GM21515 (cell line): ENCODE data around the gene CCDC186.
"Not testable (repeated sequence)": the region's sequence is repeated elsewhere in the genome, so short reads cannot be mapped to it uniquely, and the experiment has no call there.

ENCODE experiments used
- ATAC-seq: cut with Tn5 transposase; IDR thresholded peaks from one replicate; pipeline ENCODE4 v1.9.1; 2021; ENCODE audit not compliant: unreplicated experiment

The CCDC186 gene

DNA sequence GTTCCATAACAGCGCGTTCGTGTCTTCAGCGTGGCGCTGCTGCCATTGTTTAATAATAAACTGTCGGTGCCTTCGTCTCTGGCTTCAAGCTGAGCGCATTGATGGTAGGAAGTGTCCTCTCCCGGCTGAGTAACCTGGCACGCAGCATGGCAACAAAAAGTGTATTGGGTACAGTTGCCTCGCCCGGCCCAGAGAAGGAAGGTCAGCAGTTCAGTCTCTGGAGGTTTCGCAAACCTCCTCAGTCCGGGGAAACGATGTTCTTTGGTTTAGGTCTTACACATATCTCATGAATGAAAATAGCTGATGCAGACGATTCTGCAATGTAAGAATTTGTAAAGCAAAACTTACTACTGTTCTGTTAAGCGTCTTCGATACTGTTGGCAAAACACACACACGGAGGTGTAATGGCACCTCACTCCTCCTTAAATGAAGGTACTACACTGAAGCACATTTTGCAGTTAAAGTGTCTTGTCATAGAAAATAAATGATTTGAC lies 739 bp upstream of the CCDC186 start:
- no peak for ATAC-seq

DNA sequence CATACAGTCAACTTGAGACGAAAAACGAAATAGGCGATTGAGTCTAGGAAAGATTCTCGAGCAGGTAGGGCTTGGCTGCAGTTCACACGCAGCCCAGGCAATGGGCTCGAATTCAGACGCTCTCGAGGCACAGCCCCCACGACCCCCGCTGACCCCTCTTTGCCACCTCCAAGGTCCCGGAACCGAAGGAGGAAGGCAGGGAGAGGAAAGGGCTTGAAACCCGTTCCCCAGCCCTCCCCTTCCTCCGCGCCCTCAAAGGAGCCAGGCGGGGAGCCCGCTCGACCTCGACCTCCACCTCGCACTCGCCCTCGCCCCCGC lies 441 bp downstream of the CCDC186 start:
- peak; percentile 0 for ATAC-seq

- ATAC-seq, result no peak
Observed at GRCh38 chr10:114172776-114173602, 1.0 kb downstream of the CCDC186 start.

DNA sequence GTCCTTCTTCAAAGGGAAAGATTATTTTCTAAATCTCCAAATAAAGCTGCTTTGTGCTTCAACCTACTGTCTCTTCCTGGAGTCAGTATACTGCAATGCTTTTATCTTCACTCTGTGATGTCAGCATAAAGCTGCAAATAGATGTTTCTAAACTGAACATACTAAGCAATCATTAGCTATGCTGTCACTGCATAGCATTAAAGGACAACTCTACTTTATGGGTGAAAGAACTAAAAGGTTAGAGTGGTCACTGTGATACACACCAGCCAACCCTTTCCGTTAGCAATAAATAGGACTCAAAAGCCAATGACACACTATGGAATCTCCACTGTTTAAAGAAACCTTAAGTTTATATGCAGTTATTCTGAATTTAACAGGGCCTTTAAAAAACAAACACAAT lies 1.8 kb downstream of the CCDC186 start:
- no peak for ATAC-seq

DNA sequence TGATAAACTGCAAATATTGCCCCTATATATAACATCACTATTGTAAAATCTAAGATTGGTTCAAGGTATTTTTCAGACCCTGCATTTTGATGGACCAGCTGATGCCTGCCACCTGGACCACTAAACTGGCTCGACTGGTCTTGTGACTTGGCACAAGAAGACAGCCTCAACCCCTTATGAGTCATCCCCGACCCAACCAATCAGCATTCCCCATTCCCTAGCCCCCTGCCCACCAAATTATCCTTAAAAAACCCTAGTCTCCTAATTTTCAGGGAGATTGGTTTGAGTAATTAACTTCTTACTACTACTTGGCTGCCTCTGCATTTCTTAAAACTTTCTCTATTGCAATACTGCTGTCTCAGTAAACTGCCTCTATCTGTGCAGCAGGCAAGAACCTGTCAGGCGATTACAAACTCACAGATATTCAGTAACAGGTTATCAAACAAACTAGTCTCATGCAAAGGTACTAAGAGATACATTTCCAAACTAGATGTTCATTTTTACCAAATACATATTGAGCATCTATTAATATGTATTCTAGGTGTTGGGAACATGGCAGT lies 5.5 kb downstream of the CCDC186 start:
- ATAC-seq, result no peak

DNA sequence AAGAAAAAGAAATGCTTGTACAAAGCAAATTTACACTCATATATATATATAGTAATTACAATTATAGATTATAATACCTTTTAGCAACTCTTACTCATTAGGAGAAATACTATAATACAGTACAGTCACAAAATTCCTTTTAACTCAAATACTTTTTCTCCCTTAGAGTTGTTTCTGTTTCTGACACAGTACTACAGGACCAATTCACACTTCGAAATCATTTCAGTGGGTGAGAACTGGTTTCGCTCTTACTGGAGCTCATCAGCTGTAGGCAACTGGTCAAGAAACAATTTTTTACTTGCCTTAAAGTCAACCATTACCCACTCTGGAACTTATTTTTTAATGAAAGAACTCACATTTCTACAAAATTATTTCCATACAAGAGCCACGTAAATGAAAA lies 6.0 kb downstream of the CCDC186 start:
- no peak for ATAC-seq

DNA sequence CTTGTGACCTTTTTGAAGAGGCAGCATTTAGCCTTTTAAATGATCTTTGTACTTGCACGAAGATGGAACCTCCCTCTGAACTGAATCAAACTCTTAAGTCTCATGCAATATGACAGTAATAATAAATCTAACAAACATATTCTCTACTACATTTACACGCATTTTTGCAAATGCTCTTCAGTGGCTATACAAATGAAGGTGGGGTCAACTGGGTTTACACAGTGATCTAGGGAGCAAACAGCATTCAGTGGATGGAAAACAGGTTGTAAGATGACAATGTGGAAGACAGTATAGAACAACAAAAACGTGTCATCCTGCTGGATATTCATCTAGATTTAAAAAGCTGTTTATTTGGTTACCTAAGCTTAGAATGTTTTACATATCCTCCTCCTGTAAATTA lies 7.5 kb downstream of the CCDC186 start:
- no peak for ATAC-seq

DNA sequence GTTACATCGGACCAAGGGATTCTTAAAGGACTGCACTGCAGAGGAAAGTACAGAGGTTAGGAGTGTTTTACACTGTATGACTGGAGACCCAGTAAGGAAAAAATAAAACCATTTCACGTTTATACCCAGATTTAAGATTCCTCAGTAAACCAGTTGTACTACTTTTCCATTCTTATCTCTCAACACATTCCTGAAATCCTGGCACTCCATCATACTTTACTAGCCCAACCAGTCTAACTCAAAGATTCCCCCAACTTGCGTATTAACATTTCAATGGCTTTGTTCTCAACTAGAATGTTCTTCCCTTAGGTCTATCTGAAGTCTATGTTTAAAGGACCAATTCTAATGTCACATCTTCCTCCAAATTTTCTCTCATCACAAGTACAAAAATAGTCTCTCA lies 8.0 kb downstream of the CCDC186 start:
- no peak for ATAC-seq

GRCh38 chr10:114163062-114163461 lies 10.9 kb downstream of the CCDC186 start:
- ATAC-seq, result no peak

GRCh38 chr10:114157912-114158311 lies 16.1 kb downstream of the CCDC186 start:
- no peak for ATAC-seq

DNA sequence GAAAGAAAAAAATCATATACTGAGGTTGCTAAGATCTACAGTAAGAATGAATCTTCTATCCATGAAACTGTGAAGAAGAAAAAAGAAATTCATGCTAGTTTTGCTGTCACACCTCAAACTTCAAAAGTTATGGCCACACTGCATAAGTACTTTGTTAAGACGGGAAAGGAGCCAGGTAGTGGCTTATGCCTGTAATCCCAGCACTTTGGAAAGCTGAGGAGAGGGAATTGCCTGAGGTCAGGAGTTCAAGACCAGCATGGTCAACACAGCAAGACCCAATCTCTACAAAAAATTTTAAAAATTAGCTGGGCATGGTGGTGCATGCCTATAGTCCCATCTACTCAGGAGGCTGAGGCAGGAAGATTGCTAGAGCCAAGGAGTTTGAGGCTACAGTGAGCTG lies 22.1 kb downstream of the CCDC186 start:
- no peak for ATAC-seq

DNA sequence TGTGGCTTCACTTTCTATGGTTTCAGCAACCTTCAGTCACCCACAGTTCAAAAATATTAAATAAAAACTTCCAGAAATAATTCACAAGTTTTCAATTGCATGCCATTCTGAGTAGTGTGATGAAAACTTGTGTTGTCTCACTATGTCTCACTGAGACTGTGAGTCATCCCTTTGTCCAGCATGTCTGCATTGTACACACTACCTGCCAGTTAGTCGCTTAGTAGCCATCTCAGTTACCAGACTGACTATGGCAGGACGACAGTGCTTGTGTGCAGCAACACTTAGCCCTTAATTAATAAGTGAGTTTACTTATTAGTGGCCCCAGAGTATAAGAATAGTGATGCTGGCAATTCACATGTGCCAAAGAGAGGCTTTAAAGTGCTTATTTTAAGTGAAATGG lies 22.5 kb downstream of the CCDC186 start:
- no peak for ATAC-seq

DNA sequence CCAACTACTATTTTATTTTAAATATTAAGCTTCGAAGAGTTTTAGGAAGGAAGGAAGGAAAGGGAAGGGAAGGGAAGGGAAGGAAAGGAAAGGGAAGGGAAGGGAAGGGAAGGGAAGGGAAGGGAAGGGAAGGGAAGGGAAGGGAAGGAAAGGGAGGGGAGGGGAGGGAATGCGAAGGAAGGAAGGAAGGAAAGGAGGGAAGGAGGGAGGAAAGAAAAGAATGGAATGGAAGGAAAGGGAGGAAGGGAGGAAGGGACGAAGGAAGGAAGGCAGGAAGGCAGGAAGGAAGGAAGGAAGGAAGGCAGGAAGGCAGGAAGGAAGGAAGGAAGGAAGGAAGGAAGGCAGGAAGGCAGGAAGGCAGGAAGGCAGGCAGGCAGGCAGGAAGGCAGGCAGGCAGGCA lies 24.5 kb downstream of the CCDC186 start:
- not testable (repeated sequence) for ATAC-seq

- no peak for ATAC-seq
Observed at GRCh38 chr10:114143160-114143559, 30.8 kb downstream of the CCDC186 start.

DNA sequence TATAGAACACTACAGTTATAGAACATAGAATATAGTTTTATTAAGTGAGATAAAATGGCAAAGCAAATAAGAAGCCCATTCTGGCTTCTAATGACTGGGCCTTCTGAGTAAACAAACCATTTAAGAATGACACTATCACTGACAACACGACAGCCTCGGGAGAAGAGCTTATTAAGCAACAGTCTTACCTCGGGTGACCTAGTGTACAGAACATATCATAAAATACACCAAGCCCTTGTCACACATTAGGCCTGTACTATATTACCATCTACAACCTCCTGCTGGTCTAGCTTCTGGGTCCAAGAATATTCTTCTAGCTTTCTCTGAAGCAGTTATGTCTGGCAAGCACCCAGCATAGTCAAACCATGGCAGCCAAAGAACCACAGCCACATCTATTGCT lies 32.0 kb downstream of the CCDC186 start:
- no peak for ATAC-seq

DNA sequence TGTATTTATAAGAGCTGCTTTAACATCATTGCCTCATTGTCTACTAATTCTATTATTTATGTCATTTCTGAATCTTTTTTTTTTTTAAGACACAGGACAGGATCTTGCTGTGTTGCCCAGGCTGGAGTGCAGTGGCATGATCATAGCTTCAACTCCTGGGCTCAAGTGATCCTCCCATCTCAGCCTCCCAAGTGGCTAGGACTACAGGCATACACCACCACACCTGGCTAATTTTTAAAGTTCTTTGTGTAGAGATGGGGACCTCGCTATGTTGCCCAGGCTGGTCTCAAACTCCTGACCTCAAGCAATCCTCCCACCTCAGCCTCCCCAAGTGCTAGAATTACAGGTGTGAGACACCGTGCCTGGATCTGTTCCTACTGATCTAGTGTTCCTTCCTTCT lies 33.2 kb downstream of the CCDC186 start:
- not testable (repeated sequence) for ATAC-seq

DNA sequence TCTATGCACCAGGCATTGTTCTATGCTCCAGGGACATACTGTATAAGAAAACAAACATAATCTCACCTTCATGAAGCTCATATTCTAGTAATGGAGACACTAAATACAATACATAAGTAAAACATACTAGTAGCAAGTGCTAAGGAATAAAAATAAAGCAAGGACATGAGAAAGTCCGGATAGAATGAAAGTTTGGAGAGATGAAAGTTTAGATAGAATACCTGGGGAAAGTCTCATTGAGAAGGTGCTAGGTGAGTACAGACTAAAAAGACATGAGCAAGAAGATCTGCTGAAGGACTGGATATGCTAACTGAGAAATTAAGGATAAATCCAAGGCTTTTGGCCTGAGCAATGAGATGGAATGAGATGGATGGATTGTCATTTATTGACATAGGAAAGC lies 34.0 kb downstream of the CCDC186 start:
- ATAC-seq, result no peak

GRCh38 chr10:114138581-114138980 lies 35.4 kb downstream of the CCDC186 start:
- ATAC-seq, result no peak

DNA sequence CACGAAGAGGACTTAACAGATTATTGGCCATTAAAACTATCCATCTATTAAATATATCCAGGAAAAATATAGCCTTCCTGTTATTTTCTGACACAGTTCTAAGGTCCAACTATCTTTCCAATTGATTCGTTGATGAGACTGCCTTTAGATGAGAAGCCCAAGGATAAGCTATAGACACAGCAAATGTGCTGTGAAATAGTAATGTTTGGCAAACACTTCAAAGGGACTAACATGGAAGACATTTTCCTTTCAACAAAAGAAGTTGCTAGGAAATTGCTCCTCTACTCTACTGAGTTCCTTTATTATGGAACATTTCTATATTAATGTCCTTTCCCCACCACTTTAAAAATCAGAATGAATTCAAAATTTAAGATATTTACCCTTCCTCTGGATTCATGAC lies 38.5 kb downstream of the CCDC186 start:
- ATAC-seq, result no peak

DNA sequence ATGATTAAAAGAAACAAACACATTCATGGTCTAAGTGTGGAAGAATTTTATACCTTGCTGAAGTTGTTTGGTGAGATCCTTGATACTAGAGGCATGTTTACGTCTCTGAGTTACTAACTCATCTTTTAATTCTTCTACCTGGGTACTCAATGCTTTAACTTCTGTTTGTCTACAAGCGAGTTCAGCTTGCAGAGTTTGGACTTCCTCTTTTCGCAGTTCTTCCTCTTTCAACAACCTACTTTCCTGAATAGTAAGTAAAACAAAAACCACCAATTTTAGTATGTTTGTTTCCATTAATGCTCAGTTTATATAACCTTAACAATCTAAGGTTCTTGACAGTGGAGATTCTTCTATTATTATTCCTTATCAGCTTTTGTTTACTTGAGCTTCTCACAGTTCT lies 42.9 kb downstream of the CCDC186 start:
- peak; percentile 83 for ATAC-seq

DNA sequence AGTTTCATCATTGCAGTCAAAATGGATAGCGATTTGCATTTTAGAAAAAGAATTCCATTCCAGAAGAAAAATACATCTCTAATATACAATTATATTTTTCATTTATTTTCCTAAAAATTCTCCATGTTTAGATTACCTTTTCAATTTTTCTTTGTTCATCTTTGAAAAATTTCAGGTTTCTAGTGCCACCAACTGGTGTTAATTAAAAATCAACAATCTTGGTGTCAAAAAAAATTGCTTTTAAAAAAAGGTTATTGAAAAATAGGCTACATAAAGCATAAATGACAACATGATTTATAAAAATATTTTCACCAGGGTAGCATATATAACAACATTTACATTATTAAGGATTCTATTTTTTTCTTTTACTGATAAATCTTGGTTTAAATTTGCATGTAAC lies 53.0 kb downstream of the CCDC186 start:
- ATAC-seq, result no peak

DNA sequence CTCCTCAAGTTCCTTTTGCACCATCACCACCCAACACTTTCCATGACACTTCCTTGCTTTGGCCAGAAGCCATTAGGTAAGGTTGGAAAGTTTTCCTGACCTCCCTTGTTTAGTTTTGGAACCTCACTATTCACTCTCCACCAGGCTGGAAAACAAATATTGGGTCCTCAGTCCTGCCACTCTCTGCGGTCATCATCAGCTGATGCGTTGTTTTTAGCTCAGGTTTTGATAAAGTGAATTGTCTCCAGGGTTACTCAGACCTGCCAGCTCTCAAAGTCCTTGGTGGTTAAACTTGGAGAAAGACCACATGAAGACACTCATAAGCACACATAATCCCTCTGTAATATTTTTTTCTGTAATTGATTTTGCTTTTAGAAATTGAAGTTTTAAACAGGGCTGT lies 55.5 kb downstream of the CCDC186 start:
- ATAC-seq, result no peak

GRCh38 chr10:114117728-114118127 lies 56.3 kb downstream of the CCDC186 start:
- no peak for ATAC-seq
